ENCODE data around the gene DYRK4.

DYRK4 gene

DNA sequence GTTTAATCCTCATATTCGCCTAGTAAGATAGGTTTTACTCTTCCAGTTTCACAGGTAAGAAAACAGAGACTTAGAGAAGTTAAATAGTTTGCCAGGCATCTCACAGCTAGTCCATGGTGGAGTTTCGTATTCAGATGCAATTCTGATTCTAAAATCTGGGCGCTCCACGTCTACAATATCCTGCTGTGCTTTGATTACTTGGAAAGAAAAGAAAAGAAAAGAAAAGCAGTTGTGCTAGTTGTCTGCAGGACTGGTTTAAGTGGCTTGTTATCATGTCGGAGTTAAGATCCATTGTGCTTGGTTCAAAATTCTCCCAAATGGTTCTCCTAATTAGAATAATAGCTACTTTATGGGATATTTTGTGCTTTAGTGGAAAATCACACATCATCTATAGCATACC, 68.3 kb downstream of the DYRK4 start:
- no peak for DNase-seq

GRCh38 chr12:4643747-4644146, 81.7 kb downstream of the DYRK4 start:
- no peak for DNase-seq

- DNase-seq: no peak
These were observed 83.0 kb downstream of the DYRK4 start for GRCh38 chr12:4645023-4645422.

DNA sequence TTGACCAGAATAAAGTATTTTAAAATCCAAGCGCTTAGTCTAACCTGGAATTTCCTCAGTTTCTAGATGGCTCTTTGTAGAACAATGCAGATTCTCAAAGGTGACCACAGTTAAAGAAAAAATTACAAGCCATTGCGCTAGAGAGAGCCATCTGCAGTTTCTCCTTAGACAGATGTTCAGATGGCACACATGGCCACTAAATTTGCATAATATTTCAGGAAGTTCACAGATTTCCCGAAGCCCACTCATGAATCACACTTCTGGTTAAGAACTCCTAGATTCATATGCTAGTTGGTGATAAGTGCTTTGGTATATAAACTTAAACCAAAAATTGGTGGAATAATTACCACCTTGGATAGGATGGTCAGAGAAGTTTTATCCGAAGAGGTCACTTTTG, 86.1 kb downstream of the DYRK4 start:
- DNase-seq: no peak

GRCh38 chr12:4648501-4649357, 86.7 kb downstream of the DYRK4 start, which contains the start of the genes AKAP3 and NDUFA9:
AKAP3 (minus strand) TSS chr12:4649051; CDS start chr12:4638196, 10,855 bp downstream.
NDUFA9 (plus strand) TSS chr12:4649114; CDS start chr12:4649127, 13 bp downstream.
- peak; percentile 72 for DNase-seq

DNA sequence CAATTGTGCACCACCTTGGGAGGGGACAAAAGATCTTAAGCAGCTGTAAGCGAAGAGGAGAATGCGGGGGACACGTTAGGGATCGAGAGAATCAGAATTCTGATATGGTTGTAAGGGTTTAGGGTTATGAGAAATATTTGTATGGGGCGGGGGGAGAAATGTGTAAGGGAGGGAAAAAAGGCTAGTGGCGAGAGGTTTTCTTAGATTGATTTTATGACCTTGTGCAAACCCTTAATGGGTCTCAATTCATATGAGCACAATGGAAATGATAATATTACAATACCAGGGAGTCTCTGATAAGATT, 87.3 kb downstream of the DYRK4 start:
- no peak for DNase-seq

GRCh38 chr12:4653257-4653656, 91.2 kb downstream of the DYRK4 start:
- DNase-seq: no peak

GRCh38 chr12:4653691-4654090, 91.7 kb downstream of the DYRK4 start:
- no peak for DNase-seq
